SK-N-SH (cell line): ENCODE results near the gene DTD2.

ENCODE experiments used
- CTCF ChIP-seq: fragments of 200-600 bp; sonication (generic); IDR thresholded peaks from 2 replicates; pipeline ENCODE4 v1.6.1; 2017; ENCODE audit warnings: antibody characterized with exemption, mild to moderate bottlenecking, moderate library complexity
- MAX ChIP-seq: IDR thresholded peaks from 2 replicates; pipeline ENCODE4 v1.4.0; 2012; ENCODE audit warnings: low read depth
- NRF1 ChIP-seq: IDR thresholded peaks from 2 replicates; pipeline ENCODE4 v1.6.1; 2012; ENCODE audit warnings: low read depth, mild to moderate bottlenecking, low read length

GRCh38 chr14:31418440-31418839 lies 38.9 kb downstream of the DTD2 start:
- no peak for TF ChIP-seq MAX
- TF ChIP-seq NRF1: no peak
- no peak for TF ChIP-seq CTCF
